Sigmoid colon (tissue), 4 donors: ENCODE measurements around the gene BRF1.

Experiments used
- CTCF ChIP-seq, 4 experiments: fragments of 450-650 bp in 3 of 4; fragments of 200-600 bp in 1 of 4; IDR thresholded peaks; one replicate each; pipeline ENCODE4 v1.5.1; 2016 to 2019; ENCODE audit warnings: antibody characterized with exemption in 4 of 4, mild to moderate bottlenecking in 3 of 4, moderate library complexity in 2 of 4
- EP300 ChIP-seq, 4 donors: sonication (generic); formaldehyde crosslinking; IDR thresholded peaks; one replicate each; pipeline ENCODE4 v1.6.1; 2017; ENCODE audit warnings: antibody characterized with exemption in 4 of 4
- POLR2A ChIP-seq, 2 donors: fragments of 450-650 bp; IDR thresholded peaks; one replicate each; pipeline ENCODE4 v1.6.1; 2016; ENCODE audit warnings: antibody characterized with exemption in 2 of 2, mild to moderate bottlenecking in 2 of 2, moderate library complexity in 2 of 2

GRCh38 chr14:105224845-105225570 is 75.8 kb downstream of the BRF1 start:
- TF ChIP-seq POLR2A (IDR thresholded peaks at IDR 0.05) (no peak), CTCF (IDR thresholded peaks at IDR 0.05) (no peak), EP300 (IDR thresholded peaks at IDR 0.05) (no peak)
